ENCODE measurements around the gene MT2A.

Gene MT2A

DNA sequence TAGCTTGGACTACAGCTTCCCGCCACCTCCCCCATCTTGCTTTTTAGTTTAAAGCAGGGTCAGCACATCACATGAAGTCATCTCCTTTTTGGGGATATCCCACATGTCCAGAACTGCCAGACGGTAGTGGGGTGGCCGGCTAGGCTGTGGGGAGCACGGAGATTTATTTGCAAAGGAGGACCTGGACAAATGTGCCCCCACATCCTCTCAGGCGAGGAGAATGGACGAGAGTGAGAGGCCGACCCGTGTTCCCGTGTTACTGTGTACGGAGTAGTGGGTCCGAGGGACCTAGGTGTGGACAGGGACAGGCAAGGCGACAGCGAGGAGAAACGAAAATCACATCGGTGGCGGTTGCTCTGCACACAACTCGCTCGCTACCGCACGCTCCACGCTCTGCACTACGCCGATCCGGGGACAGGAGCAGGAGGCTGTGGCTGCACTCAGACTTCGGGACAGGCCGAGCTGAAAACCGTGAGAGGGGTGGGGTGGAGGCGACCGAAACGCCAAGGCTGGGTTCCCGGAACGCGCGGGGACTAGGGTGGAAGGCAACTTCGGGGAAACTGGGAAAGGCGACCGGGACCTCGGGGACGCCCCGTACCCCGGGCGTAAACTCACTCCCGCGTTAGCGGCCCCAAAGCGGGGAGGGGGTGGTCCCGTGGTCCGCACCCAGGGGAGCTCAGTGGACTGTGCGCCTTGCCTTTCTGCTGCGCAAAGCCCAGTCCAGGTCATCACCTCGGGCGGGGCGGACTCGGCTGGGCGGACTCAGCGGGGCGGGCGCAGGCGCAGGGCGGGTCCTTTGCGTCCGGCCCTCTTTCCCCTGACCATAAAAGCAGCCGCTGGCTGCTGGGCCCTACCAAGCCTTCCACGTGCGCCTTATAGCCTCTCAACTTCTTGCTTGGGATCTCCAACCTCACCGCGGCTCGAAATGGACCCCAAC is 29.7 kb downstream of the MT2A start, which contains the start of gene MT1A:
Gene MT1A (plus strand): TSS at position 853 of the 937 bp plus-strand sequence. CDS start 73 bp downstream, at position 926.
- no peak for DNase-seq (ENCODE audit: low read depth, low spot score)

DNA sequence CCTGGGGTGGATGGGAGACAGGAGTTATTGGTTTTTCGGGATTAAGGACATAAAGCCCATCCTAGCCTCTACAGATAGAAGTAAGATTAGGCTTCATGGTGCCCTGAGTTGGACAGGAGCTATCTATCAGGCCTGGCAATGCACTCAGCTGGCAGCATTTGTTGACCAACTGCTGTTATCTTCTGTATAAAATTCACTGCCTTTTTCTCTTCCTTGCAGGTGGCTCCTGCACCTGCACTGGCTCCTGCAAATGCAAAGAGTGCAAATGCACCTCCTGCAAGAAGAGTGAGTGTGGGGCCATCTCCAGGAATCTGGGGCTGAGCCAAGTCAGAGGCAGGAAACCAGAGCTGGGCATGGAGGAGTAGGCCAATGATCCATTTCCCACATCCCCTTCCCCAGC is 30.7 kb downstream of the MT2A start:
- no peak for DNase-seq (ENCODE audit: low read depth, low spot score)

DNA sequence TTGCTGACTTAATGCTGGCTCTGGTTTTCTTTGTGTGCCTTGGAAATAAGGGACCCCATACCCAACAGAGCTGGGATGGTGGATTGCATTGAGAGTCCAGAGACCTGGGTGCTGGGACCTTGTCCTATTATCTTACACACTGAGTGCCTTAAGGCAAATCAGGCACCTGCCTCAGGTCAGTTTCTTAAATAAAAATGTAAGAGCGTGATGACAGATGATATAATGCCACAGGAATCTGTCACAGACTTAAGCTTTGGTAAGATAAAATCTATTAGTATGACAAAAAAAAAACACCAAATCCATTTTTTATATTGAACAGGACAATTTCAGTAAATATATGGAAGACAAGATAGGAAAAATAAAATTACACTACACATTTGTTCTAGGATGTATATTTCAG is 31.7 kb downstream of the MT2A start:
- DNase-seq (ENCODE audit: low read depth, low spot score): no peak

DNA sequence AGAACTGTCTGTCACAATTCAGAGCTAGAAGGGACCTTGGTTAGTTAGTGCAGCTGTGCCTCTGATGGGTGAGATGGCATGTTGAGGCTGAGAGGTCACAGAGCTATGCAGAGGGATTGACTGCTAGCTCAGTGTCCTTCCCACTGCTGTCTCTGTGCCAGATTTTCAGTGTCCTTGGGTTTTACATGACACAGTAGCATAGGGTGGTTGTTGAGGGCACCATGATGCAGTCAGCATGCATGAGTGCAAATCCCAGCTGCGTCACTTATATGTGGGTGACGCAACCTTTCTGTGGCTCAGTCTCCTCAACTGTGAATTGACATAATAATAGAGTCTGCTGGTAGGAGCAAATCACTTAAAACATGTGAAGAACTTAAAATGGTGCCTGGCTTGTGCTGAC is 32.8 kb downstream of the MT2A start:
- no peak for DNase-seq (ENCODE audit: low read depth, low spot score)

DNA sequence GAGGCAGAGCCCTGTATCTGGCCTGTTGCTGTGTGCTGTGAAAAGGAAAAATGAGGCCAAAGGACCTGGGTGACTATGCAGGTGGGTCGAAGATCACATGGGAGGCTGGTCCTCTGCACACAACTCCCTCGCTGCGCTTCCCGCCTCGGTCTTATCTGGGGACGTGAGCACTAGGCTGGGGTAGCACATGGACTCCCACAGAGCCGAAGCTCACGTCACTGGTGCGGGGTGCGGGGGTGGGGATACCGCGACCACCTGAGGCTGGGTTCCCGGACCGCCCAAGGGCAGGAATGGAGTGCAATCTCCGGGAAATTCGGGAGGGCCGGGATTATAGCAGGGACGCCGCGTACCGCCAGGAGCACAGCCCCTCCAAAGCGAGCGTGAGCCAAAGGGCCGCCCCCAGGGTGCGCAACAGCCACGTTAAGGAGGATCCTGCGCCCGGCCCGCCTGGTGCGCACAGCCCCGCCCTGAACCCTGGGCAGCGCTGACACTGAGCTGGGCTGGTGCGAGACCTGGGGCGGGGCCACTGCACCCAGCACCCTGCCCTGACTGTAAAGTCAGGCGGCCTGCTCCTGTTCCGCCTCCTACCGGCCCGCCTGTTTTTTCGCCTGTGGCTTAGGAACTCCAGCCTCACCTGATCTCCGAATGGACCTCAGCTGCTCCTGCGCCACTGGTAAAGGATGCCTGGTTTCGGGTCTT is 34.8 kb downstream of the MT2A start:
- DNase-seq (ENCODE audit: low read depth, low spot score): peak; percentile 53

DNA sequence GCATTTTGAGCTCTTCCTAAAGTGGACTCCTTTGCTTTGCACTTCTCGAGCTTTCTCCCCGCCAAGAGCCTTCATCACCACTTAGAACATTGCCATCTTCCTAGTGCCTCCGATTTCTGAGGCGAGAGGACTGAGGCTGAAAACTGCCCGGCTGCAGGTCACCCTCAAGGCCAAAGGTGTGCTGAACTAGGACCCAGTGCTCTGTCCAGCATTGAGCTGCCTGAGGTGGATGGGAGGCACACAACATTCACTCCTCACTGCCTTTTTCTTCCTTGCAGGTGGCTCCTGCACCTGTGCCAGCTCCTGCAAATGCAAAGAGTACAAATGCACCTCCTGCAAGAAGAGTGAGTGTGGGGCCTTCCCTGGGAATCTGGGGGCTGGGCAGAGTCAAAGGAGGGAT is 35.4 kb downstream of the MT2A start:
- DNase-seq (ENCODE audit: low read depth, low spot score): no peak

DNA sequence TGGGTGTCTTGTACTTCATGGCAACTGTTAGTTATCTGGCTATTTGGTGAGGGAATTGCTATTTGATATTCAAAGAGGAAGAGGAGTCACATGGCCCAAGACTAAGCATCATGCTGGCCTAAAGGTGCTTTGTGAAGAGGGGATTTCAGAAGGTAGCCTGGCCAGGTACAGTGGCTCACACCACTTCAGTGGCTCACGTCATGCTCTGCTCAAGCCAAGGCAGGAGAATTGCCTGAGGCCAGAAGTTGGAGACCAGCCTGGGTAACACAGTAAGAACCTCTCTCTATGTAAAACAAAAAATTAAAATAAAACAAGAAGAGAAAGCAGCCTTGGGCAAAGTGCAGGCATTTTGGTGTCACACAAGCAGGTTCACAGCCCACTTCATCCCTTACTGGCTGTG is 36.9 kb downstream of the MT2A start:
- DNase-seq (ENCODE audit: low read depth, low spot score): no peak

DNA sequence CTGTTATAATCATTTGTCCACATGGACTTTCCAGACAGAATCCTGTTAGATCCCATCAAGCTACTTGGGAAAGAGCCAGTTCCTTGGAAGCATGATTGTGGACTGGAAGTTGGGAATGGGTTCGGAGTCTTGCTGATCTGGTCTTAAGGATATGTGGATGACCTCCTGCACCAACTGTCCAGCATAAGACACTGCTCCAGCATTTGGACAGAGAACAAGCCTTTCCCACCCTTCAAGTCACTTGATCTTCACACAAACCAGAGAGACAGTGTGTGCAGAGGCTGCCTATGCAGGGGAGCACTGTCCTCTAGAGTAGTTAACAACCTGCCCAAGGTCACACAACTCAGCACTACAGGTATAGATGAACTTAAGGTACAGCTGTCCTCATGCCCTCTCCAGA is 37.5 kb downstream of the MT2A start:
- DNase-seq (ENCODE audit: low read depth, low spot score): no peak

DNA sequence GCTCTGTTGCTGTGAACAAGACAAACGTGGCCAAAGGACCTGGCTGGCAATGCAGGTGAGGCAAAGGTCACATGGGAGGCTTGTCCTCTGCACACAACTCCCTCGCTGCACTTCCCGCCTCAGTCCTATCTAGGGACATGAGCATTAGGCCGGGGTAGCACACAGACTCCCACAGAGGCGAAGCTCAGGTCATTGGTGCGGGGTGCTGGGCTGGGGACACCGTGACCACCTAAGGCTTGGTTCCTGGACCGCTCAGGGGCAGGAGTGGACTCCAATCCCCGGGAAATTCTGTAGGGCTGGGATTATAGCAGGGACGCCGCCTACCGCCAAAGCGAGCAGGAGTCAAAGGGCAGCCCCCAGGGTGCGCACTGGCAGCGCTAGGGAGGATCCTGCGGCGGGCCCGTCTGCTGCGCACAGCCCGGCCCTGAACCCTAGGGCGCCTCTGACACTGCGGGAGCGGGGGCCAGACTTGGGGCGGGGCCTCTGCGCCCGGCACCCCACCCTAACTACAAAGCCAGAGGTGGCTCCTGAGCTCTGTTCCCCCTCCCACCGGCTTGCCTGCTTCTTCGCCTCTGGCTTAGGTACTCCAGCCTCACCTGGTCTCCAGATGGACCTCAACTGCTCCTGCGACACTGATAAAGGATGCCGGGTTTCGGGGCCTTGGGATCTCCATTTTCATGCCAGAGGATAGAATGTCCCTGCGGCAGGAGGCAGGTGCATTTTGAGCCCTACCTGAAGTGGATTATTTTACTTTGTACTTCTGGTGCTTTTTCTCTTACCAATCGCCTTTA is 39.5 kb downstream of the MT2A start:
- no peak for DNase-seq (ENCODE audit: low read depth, low spot score)

DNA sequence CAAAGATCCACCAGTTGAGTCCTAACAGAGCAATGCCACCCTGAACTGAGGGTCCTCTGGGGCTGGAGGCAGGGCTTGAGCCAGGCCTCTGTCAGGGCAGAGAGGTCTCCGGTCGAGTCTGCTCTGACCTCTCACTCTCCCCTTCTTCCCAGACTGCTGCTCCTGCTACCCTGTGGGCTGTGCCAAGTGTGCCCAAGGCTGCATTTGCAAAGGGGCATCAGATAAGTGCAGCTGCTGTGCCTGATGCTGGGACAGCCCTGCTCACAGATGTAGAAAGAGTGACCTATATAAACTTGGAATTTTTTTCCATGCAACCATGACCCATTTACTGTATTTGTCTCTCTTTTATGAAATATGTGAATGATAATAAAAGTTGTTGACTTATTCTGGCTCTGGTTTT is 40.9 kb downstream of the MT2A start:
- DNase-seq (ENCODE audit: low read depth, low spot score): no peak

DNA sequence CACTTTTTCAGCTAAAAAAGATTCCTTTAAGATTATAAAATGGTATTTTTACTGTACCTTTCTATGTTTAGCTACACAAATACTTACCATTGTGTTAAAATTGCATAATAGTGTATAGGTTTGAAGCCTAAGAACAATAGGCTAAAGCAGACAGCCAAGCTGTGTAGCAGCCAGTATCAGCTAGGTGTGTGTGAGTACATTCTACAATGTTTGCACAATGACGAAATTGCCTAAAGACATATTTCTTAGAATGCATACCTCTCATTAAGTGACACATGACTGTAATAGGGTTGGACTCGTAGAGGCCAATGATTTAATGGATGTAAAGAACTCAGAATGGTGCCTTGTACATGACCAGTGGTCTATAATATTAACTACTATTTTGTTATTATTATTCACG is 41.4 kb downstream of the MT2A start:
- no peak for DNase-seq (ENCODE audit: low read depth, low spot score)

DNA sequence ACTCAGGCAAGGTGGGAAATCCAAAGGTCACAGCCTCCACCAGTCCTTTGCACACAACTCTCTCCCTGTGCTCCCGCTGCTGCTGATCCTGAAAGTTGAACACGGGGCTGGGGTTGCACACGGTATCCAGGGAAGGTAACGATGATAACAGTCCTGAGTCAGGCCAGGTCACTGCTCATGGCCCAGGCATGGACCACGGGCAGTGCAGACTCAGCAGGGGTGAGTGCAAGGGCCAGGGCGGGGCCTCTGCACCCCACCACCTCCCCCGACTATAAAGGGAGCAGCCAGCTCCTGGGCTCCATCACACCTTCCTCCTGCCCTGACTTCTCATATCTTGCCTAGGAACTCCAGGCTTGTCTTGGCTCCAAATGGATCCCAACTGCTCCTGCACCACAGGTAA is 43.2 kb downstream of the MT2A start, which contains the start of gene MT1B:
Gene MT1B (plus strand): TSS at position 301 of the 400 bp plus-strand sequence. CDS start 68 bp downstream, at position 369.
- no peak for DNase-seq (ENCODE audit: low read depth, low spot score)

DNA sequence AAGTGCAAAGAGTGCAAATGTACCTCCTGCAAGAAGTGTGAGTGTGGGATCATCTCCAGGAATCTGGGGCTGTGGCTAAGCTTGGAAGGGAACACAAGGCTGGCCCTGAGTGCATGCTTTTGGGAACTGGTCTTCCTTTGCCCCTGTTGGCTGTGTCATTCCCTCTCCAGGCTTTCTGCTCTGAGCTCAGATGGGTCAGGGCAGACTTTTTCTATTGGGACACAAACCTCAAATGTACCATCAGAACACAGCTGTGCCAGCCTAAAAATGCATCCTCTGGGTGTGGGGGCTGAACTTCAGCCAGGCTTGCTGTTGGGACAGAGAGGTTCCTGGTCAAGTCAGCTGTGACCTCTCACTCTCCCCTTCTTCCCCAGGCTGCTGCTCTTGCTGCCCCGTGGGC is 44.2 kb downstream of the MT2A start:
- no peak for DNase-seq (ENCODE audit: low read depth, low spot score)

DNA sequence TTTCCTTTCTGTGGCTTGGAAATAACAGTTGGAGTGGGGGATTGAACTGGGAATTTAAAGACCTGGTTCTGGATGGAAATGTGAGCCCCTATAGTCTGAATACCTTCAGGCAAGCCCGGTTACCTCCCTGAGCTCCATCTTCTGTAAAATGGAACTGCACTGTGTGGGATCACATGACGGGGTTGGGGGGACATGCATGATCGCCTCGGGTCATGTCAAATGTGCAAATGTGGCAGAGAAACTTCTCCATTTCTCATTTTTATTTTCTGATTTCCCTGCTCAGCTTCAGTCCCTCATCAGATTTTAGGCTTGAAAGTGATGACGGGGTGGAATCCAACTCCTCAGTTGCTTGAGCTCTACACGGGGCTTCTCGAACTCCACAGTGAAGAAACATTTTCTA is 44.8 kb downstream of the MT2A start:
- DNase-seq (ENCODE audit: low read depth, low spot score): no peak

DNA sequence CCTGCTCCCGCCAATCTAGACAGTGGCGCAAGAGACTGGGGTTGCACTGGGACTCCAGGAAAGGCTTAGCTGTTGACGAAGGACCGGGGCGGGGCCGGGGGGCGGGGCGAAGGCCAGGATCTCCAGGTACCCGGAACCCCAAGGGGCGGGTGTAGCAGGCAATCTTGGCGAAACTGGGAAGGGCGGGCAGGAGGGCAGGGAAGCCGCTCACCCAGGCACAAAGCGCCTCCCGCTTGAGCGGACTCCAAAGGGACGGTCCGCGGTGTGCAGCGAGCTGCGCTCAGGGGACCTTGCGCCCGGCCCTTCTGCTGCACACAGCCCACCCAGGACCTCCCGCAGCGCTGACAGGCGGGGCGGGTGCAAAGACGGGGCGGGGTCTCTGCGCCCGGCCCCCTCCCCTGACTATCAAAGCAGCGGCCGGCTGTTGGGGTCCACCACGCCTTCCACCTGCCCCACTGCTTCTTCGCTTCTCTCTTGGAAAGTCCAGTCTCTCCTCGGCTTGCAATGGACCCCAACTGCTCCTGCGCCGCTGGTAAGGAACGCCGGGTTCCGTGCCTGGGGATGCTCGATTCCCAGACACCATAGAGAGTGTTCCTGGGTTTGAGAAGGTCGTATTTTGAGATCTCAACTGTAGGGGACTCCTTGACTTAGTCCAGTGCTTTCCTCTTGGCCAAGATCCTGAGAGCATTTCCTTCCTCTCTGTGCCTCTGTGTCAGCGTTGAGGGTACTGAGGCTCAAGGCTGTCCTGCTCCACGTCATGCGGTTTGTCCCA is 49.4 kb downstream of the MT2A start, which contains the start of gene MT1F:
Gene MT1F (plus strand): TSS at position 405 of the 772 bp plus-strand sequence. CDS start 100 bp downstream, at position 505.
- peak; percentile 33 for DNase-seq (ENCODE audit: low read depth, low spot score)

DNA sequence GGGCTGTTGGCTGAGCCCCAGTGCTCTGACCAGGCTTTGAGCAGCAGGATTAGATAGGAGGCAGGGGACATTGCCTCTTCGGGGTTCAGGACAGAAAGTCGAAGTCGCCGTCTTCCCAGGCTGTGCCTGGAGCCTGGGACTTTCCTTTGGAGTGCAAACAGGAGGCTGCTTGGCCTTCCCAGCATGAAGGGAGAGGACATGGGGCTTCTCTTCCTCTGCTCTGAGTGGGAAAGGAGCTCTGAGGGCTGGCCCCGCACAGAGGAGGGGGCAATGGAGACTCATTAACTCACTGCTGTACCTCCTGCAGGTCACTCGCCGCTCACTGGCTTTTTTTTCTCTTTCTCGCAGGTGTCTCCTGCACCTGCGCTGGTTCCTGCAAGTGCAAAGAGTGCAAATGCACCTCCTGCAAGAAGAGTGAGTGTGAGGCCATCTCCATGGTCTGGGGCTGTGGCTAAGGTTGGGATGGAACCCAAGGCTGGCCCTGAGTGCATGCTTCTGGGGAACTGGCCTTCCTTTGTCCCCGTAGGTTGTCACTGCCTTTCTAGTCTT is 50.0 kb downstream of the MT2A start:
- no peak for DNase-seq (ENCODE audit: low read depth, low spot score)

Data from activated naive CD8-positive, alpha-beta T cell treated with anti-CD3 and anti-CD28 coated beads, Interleukin-2, amount 50 U/mL, for 16 hours (primary cell).